ENCODE results near the gene RPS15A. TPM values are rescaled to one million over a fixed set of nuclear protein-coding genes. Genes with fewer than 3 reads are reported as not detected.

The RPS15A gene
- total RNA-seq, 4 donors from 2014 or later = 697 to 1,427 (median 1,125) TPM

- no peaks in the 10 kb centered on the region for H3K27me3 ChIP-seq
- H3K27ac ChIP-seq = peak overlapping the region; percentile 77 to 90 (median 82)
- no peak for DNase-seq (ENCODE audit: low spot score in 2 of 2)
- TF ChIP-seq CTCF (IDR thresholded peaks at IDR 0.05) = no peak
- no peak for TF ChIP-seq POLR2A (IDR thresholded peaks at IDR 0.05)
- no peak for TF ChIP-seq EP300 (IDR thresholded peaks at IDR 0.05)
- no peaks in the 10 kb centered on the region for H3K9me3 ChIP-seq
- peaks cover 0 to 51% (median 32%) of the 10 kb centered on the region in 4 donors for H3K4me1 ChIP-seq
- 0 to 1% methylated on average over 5 of the region's 5 CpGs for WGBS, 2 donors
- peaks cover 0 to 68% (median 14%) of the 10 kb centered on the region in 3 donors for H3K36me3 ChIP-seq
- H3K4me3 ChIP-seq = peak overlapping the region; percentile 72 to 89 (median 88)
Observed at GRCh38 chr16:18789515-18789849, 652 bp downstream of the RPS15A start.

- Histone ChIP-seq H3K9me3 (no peaks in the 10 kb centered on the region), H3K27me3 (no peaks in the 10 kb centered on the region), H3K4me3 (peak overlapping the region; percentile 72 to 89 (median 88)), H3K27ac (peak overlapping the region in 3 of 4 donors; percentile 82 to 90 (median 83)), H3K36me3 (peaks cover 0 to 68% (median 18%) of the 10 kb centered on the region in 3 donors), H3K4me1 (peaks cover 0 to 53% (median 32%) of the 10 kb centered on the region in 4 donors)
- DNase-seq (ENCODE audit: low spot score in 2 of 2) = no peak
- TF ChIP-seq EP300 (IDR thresholded peaks at IDR 0.05) (no peak), POLR2A (IDR thresholded peaks at IDR 0.05) (no peak), CTCF (IDR thresholded peaks at IDR 0.05) (no peak)
- 13 to 23% methylated on average over 20 of the region's 20 CpGs for WGBS, 2 donors
Observed at GRCh38 chr16:18788828-18789514, 1.2 kb downstream of the RPS15A start.

DNA sequence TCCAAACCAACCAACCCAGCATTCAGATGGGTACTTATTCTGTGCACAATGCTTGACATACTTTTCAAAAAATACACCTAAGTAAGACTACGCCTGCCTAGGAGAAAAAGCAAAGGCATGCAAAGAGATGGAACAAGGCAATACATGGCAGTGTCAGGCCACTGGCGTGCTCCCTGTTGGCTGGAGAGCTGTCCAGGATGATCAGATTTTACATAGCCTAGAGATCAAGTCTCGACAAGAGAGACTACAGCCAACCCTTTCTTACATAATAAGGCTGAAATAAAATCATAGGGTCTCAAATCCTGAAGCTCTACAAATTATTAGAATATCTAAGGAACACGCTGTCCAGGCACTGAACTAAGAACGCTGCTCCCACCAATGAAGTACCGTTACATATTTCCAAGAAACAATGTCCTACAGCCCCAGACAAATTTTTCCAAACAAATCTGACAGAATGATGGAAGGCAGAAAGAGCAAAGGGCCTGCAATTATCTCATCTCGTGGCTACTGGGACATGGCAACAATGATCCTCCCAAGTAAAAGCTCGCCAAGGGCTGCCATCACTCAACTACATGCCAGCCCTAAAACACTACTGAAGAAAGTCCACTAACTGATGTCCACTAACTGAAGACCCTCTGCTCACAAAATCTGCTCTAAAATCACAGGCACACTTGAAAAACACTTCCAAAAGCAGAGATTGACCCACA, 5.1 kb downstream of the RPS15A start:
- H3K4me1 ChIP-seq = peaks cover 0 to 49% (median 30%) of the 10 kb centered on the region in 4 donors
- H3K27ac ChIP-seq = no peak overlapping the region
- H3K9me3 ChIP-seq = no peaks in the 10 kb centered on the region
- peaks cover 0 to 67% (median 29%) of the 10 kb centered on the region in 3 donors for H3K36me3 ChIP-seq
- DNase-seq (ENCODE audit: low spot score in 2 of 2) = no peak
- WGBS, 2 donors = 72 to 77% methylated on average over 8 of the region's 8 CpGs
- TF ChIP-seq POLR2A (IDR thresholded peaks at IDR 0.05) (no peak), CTCF (IDR thresholded peaks at IDR 0.05) (no peak), EP300 (IDR thresholded peaks at IDR 0.05) (no peak)
- H3K27me3 ChIP-seq = no peaks in the 10 kb centered on the region
- H3K4me3 ChIP-seq = no peak overlapping the region

DNA sequence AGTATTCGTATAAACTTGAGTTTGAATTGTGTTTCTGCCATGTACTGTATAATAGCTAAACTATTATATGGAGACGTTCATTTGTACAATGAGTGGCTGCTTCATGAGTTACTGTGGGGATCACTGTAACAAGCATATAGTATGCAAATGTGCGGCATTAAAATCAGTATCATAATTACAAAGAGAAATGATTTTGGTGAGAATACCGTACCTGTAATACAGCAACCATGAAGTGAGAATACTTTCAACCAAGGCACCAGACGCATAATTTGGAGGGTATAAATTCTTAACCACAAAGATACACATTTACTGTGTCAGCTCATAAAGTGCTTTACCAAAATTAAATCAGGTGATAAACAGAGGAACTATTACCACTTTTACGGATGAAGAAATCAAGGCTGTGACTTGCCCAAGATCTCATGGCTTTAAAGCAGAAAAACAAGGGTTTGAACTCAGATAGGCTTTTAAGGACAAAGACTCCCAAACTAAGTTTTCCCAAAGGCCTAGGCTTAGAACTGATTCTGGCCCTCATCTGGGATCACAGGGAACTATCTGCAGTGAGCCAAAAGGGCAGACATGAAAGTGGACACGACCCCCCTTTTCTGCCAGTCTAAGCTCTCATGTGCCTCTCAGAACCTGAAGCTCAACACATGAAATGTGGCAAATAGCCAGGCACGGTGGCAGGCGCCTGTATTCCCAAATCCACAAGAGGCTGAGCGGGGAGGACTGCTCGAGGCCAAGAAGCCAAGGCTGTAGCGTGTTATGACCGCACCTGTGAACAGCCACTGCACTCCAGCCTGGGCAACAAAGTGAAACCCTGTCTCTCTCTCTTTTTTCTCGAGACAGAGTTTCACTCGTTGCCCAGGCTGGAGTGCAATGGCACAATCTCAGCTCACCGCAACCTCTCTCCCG, 6.4 kb downstream of the RPS15A start:
- no peak overlapping the region for H3K27ac ChIP-seq
- peaks cover 0 to 42% (median 27%) of the 10 kb centered on the region in 4 donors for H3K4me1 ChIP-seq
- no peaks in the 10 kb centered on the region for H3K27me3 ChIP-seq
- WGBS, 2 donors = 86 to 87% methylated on average over 17 of the region's 17 CpGs
- no peak overlapping the region for H3K4me3 ChIP-seq
- no peaks in the 10 kb centered on the region for H3K9me3 ChIP-seq
- H3K36me3 ChIP-seq = peaks cover 0 to 76% (median 29%) of the 10 kb centered on the region in 3 donors
- DNase-seq (ENCODE audit: low spot score in 2 of 2) = no peak
- TF ChIP-seq POLR2A (IDR thresholded peaks at IDR 0.05) (no peak), CTCF (IDR thresholded peaks at IDR 0.05) (no peak)

Data from tibial nerve (tissue), 4 donors.